Body of pancreas (tissue), 4 donors: ENCODE data around the gene ATRX.

Source experiments
- POLR2A ChIP-seq, 3 donors: fragments of 450-650 bp; IDR thresholded peaks; one replicate each; pipeline ENCODE4 v1.6.1; 2016; ENCODE audit warnings: antibody characterized with exemption in 3 of 3, mild to moderate bottlenecking in 2 of 3
- TF ChIP-seq, protein P1 (sequence below), 7 experiments: fragments of 450-650 bp in 4 of 7; fragments of 200-600 bp in 3 of 7; sonication (generic) in 3 of 7; IDR thresholded peaks; one replicate each; pipeline ENCODE4 v1.5.1; 2016 to 2019; ENCODE audit warnings: antibody characterized with exemption in 7 of 7

DNA sequence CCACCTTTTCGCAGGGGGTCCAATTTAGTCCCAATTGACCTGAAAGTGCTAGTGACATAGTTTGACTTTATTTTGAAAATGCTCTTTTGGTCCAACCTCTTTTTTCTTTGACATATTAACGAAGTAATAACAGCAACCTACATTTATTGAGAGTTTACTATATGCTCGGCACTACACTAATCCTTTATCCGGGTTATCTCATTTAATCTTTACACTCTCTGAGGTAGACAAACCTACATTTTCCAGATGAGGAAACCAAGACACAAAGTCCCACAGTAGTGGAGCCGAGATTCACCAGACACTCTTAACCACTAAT is 307 bp upstream of the ATRX start:
- no peak for TF ChIP-seq POLR2A (IDR thresholded peaks at IDR 0.05)
- TF ChIP-seq, protein P1, sequence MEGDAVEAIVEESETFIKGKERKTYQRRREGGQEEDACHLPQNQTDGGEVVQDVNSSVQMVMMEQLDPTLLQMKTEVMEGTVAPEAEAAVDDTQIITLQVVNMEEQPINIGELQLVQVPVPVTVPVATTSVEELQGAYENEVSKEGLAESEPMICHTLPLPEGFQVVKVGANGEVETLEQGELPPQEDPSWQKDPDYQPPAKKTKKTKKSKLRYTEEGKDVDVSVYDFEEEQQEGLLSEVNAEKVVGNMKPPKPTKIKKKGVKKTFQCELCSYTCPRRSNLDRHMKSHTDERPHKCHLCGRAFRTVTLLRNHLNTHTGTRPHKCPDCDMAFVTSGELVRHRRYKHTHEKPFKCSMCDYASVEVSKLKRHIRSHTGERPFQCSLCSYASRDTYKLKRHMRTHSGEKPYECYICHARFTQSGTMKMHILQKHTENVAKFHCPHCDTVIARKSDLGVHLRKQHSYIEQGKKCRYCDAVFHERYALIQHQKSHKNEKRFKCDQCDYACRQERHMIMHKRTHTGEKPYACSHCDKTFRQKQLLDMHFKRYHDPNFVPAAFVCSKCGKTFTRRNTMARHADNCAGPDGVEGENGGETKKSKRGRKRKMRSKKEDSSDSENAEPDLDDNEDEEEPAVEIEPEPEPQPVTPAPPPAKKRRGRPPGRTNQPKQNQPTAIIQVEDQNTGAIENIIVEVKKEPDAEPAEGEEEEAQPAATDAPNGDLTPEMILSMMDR (IDR thresholded peaks at IDR 0.05), result no peak
